GM12878 (cell line): Measurements from ENCODE around the gene USP12. TPM values are rescaled to one million over a fixed set of nuclear protein-coding genes. Genes with fewer than 3 reads are reported as not detected.

Experiments
- ATAC-seq: fragments of 200-7000 bp; cut with Tn5 transposase; 3 replicates; pipeline ENCODE4 v1.9.1; 2020; ENCODE audit warnings: mild to moderate bottlenecking, moderate library complexity
- BruUV-seq: library from RNA; stranded (reverse); fragments of 400-500 nt; replicated peaks from 2 replicates; lab custom pipeline; 2021; lab: Mats Ljungman, UMichigan
- CTCF ChIA-PET: fragments of 300-600 bp; sonication (Branson Sonifier 250); formaldehyde crosslinking; extraction: SDS; loops from one replicate; lab custom pipeline; 2021; ENCODE audit warnings: inconsistent platforms; lab: Yijun Ruan, JAX
- POLR2A ChIA-PET: fragments of 350-600 bp; formaldehyde crosslinking; extraction: SDS; loops from one replicate; lab custom pipeline; 2021; ENCODE audit warnings: inconsistent platforms; lab: Charles Lee
- RAD21 ChIA-PET: fragments of 300-600 bp; sonication (Branson Sonifier 250); formaldehyde crosslinking; loops from one replicate; lab custom pipeline; 2023; ENCODE audit warnings: antibody characterized with exemption; ENCODE audit not compliant: unreplicated experiment; lab: Charles Lee
- SMC1A ChIA-PET: fragments of 300-600 bp; sonication (Branson Sonifier 250); formaldehyde crosslinking; loops from one replicate; lab custom pipeline; 2023; ENCODE audit not compliant: unreplicated experiment, uncharacterized antibody; lab: Charles Lee
- DNase-seq: peaks from one replicate; pipeline ENCODE4 v3.0.0-alpha.2; 2011; ENCODE audit warnings: low read depth, low spot score
- FAIRE-seq: peaks from 3 replicates; lab custom pipeline; 2011; peaks lifted over from hg19 to GRCh38; lab: Jason Lieb, UNC
- H2AFZ ChIP-seq: 2 replicates; pipeline ENCODE4 v1.6.0; 2011; ENCODE audit warnings: low read depth, low read length, control low read depth; ENCODE audit not compliant: control insufficient read depth
- H3K27ac ChIP-seq: 2 replicates; pipeline ENCODE4 v1.5.1; 2011; ENCODE audit warnings: control low read depth; ENCODE audit not compliant: control insufficient read depth, insufficient read depth
- H3K27me3 ChIP-seq, 2 experiments: replicated peaks in 1 of 2; 2 replicates each; pipeline versions ENCODE4 v1.6.0 to v1.6.1; 2011; ENCODE audit warnings: low read length in 1 of 2; ENCODE audit not compliant: control insufficient read depth in 2 of 2, insufficient read depth in 2 of 2
- H3K36me3 ChIP-seq, 2 experiments: 2 replicates each; pipeline ENCODE4 v1.5.1; 2011; ENCODE audit warnings: low read length in 1 of 2; ENCODE audit not compliant: control insufficient read depth in 2 of 2, insufficient read depth in 2 of 2
- H3K4me1 ChIP-seq: 2 replicates; pipeline ENCODE4 v1.6.1; 2011; ENCODE audit warnings: mild to moderate bottlenecking, low read length, moderate library complexity, mixed read lengths; ENCODE audit not compliant: control insufficient read depth, insufficient read depth
- H3K4me2 ChIP-seq: 2 replicates; pipeline ENCODE4 v1.6.0; 2011; ENCODE audit warnings: control low read depth; ENCODE audit not compliant: control insufficient read depth, insufficient read depth
- H3K4me3 ChIP-seq: fragments of 200-600 bp; sonication (generic); 2 replicates; pipeline ENCODE4 v1.5.1; 2016
- H3K79me2 ChIP-seq: 2 replicates; pipeline ENCODE4 v1.6.0; 2011; ENCODE audit warnings: low read length; ENCODE audit not compliant: control insufficient read depth, insufficient read depth
- H3K9ac ChIP-seq: 2 replicates; pipeline ENCODE4 v1.8.0; 2011; ENCODE audit warnings: low read length, control low read depth, mixed read lengths; ENCODE audit not compliant: control insufficient read depth, insufficient read depth
- H3K9me3 ChIP-seq: replicated peaks from 3 replicates; pipeline ENCODE4 v1.5.1; 2011; ENCODE audit warnings: mild to moderate bottlenecking, low read length; ENCODE audit not compliant: control insufficient read depth, insufficient read depth
- H4K20me1 ChIP-seq: 2 replicates; pipeline ENCODE4 v1.6.0; 2011; ENCODE audit not compliant: control insufficient read depth, insufficient read depth
- BCL3 ChIP-seq: IDR thresholded peaks from 2 replicates; pipeline ENCODE4 v1.6.1; 2011; ENCODE audit warnings: borderline replicate concordance, low read depth, mild to moderate bottlenecking, moderate library complexity, low read length; ENCODE audit not compliant: insufficient read depth, poor library complexity, severe bottlenecking
- HCFC1 ChIP-seq: fragments of 150-350 bp; IDR thresholded peaks from 2 replicates; pipeline ENCODE4 v1.6.1; 2014; ENCODE audit warnings: low read length
- IKZF2 ChIP-seq, 2 experiments: fragments of 450-650 bp; IDR thresholded peaks; 2 replicates each; pipeline ENCODE4 v1.6.1; 2017; ENCODE audit warnings: mild to moderate bottlenecking in 2 of 2, moderate library complexity in 2 of 2
- POU2F2 ChIP-seq: IDR thresholded peaks from 3 replicates; pipeline ENCODE4 v1.6.1; 2011; ENCODE audit warnings: low read depth, mild to moderate bottlenecking, low read length, borderline replicate concordance
- RAD21 ChIP-seq: IDR thresholded peaks from 2 replicates; pipeline ENCODE4 v1.6.1; 2011; ENCODE audit warnings: mild to moderate bottlenecking, low read depth, low read length, moderate library complexity; ENCODE audit not compliant: insufficient read depth
- RFX5 ChIP-seq: IDR thresholded peaks from 2 replicates; pipeline ENCODE4 v1.6.1; 2011; ENCODE audit warnings: low read depth, low read length, improper control_type of control experiment
- SMARCA5 ChIP-seq: fragments of 450-650 bp; IDR thresholded peaks from 2 replicates; pipeline ENCODE4 v1.6.1; 2017; ENCODE audit warnings: mild to moderate bottlenecking
- SREBF1 ChIP-seq: IDR thresholded peaks from 2 replicates; pipeline ENCODE4 v1.6.1; 2012; ENCODE audit warnings: mild to moderate bottlenecking, low read length
- SREBF2 ChIP-seq: IDR thresholded peaks from 2 replicates; pipeline ENCODE4 v1.6.1; 2012; ENCODE audit warnings: mild to moderate bottlenecking, low read length
- WGBS: methylation state at CpG from one replicate; pipeline ENCODE4 v1.1.6; 2016; ENCODE audit warnings: low lambda C conversion rate; ENCODE audit not compliant: insufficient replicate concordance, insufficient coverage; ENCODE audit errors: missing lambda C conversion rate; 5-methylcytosine and 5-hydroxymethylcytosine counted together
- in situ Hi-C: fragments of 300-500 bp; cut with MboI; formaldehyde crosslinking; loops from 9 replicates; pipeline ENCODE4 v1.14.3; 2018; ENCODE audit warnings: mixed read lengths
- intact Hi-C: fragments of 100-400 bp; cut with micrococcal nuclease; formaldehyde crosslinking; loops from one replicate; pipeline ENCODE4 v1.14.2; 2022; ENCODE audit not compliant: unreplicated experiment
- polyA plus RNA-seq, 11 experiments: library from polyadenylated mRNA; depleted of rRNA in 4 of 11; unstranded in 6 of 11; stranded (reverse) in 5 of 11; fragments of >200 nt; fragmentation: Nextera tagmentation in 4 of 11; fragmentation: Illumina TruSeq in 1 of 11; extraction: Ambion mirVana in 4 of 11; extraction: Trizol in 1 of 11; gene quantifications; 1 replicate in 1 of 11; 2 replicates in 10 of 11; pipeline versions ENCODE4 v1.2.1 to v1.2.3, GENCODE V29; 2011 to 2016; ENCODE audit warnings: inconsistent platforms in 2 of 11, missing spikeins in 2 of 11, low read depth in 1 of 11
- total RNA-seq, 4 experiments: library from RNA; depleted of rRNA in 3 of 4; stranded (reverse); fragments of >200 nt in 3 of 4; fragmentation: Illumina TruSeq in 1 of 4; extraction: Trizol in 1 of 4; gene quantifications; 2 replicates each; pipeline versions ENCODE4 v1.2.1 to v1.2.3, GENCODE V29; 2013 to 2021

Gene USP12
- total and polyA plus RNA-seq, 10 of the 15 experiments (the other 5 are each of a cell fraction or from before 2014, with no cell fraction given), result 3.5 to 32.2 (median 24.6) TPM

- POLR2A ChIA-PET, result interaction anchor here (1.0 kb wide), 1 partner anchor 11 kb away, joined by 4 read pairs; no protein-coding TSS in a partner anchor
- Histone ChIP-seq H4K20me1 (no peaks in the 10 kb centered on the region), H2AFZ (no peak overlapping the region), H3K79me2 (no peaks in the 10 kb centered on the region), H3K4me1 (no peaks in the 10 kb centered on the region), H3K9ac (no peak overlapping the region)
- intact Hi-C loops, result no loop called here
- BruUV-seq, result no TSS peak
- CTCF ChIA-PET, result no interaction called here
- 74% methylated on average over 5 of the region's 5 CpGs for whole genome bisulfite sequencing
- RAD21 ChIA-PET, result no interaction called here
- SMC1A ChIA-PET, result interaction anchor here (0.6 kb wide), 1 partner anchor 56 kb away, joined by 3 read pairs; no protein-coding TSS in a partner anchor
- TF ChIP-seq IKZF2 (IDR thresholded peaks at IDR 0.05) (no peak), SMARCA5 (no peak), RAD21 (no peak), SREBF2 (no peak), SREBF1 (no peak), HCFC1 (no peak), BCL3 (no peak), RFX5 (no peak), POU2F2 (no peak)
- TF ChIP-seq, all 136 proteins: peak for 0
- DNase-seq, result no peak
- H3K4me3 ChIP-seq, result no peak overlapping the region
- no peak overlapping the region for H3K4me2 ChIP-seq
- ATAC-seq, result no peak
- no peak overlapping the region for H3K27ac ChIP-seq
- H3K27me3 ChIP-seq, result no peaks in the 10 kb centered on the region; a peak in 1 of 4 replicates
- no peaks in the 10 kb centered on the region for H3K9me3 ChIP-seq
- no peak for FAIRE-seq
- H3K36me3 ChIP-seq, result no peaks in the 10 kb centered on the region
- in situ Hi-C loops, result no loop called here
Observed at GRCh38 chr13:27186295-27186694, 14.7 kb upstream of the USP12 start.
